ENCODE results near the gene NANOG.
"Not testable (repeated sequence)": the region's sequence is repeated elsewhere in the genome, so short reads cannot be mapped to it uniquely, and the experiment has no call there.

GRCh38 chr12:7788884-7789528 is at the start of gene NANOG:
- TF ChIP-seq CTCF (IDR thresholded peaks at IDR 0.05; ENCODE audit: low read depth, low read length); POLR2A (IDR thresholded peaks at IDR 0.05; ENCODE audit: extremely low read depth, insufficient read length); MAX (IDR thresholded peaks at IDR 0.05; ENCODE audit: low read depth, low read length); MYC (IDR thresholded peaks at IDR 0.05; ENCODE audit: low read depth, low read length): not testable (repeated sequence)

Measured in NB4 (cell line).